ENCODE data around the gene BRD1.

BRD1 gene

GRCh38 chr22:49774499-49775151, 53.0 kb downstream of the BRD1 start:
- in situ Hi-C loops (cut with HindIII; ENCODE audit: low sequenced_read_pairs) = no loop called here
- no peak for TF ChIP-seq CTCF (IDR thresholded peaks at IDR 0.05; ENCODE audit: low read depth, low read length)
- no peak overlapping the region for H3K4me3 ChIP-seq (ENCODE audit: low read depth, low read length)
- DNase-seq (ENCODE audit: low read depth, low spot score) = no peak

- no peak for DNase-seq (ENCODE audit: low read depth, low spot score)
Measured at GRCh38 chr22:49774046-49774445, 53.6 kb downstream of the BRD1 start.

GRCh38 chr22:49773531-49773930, 54.1 kb downstream of the BRD1 start:
- in situ Hi-C loops (cut with HindIII; ENCODE audit: low sequenced_read_pairs) = no loop called here
- no peak for TF ChIP-seq CTCF (IDR thresholded peaks at IDR 0.05; ENCODE audit: low read depth, low read length)
- H3K4me3 ChIP-seq (ENCODE audit: low read depth, low read length) = no peak overlapping the region
- no peak for DNase-seq (ENCODE audit: low read depth, low spot score)

More at GRCh38 chr22:49774046-49774445, 53.6 kb downstream of the BRD1 start:
- in situ Hi-C loops (cut with HindIII; ENCODE audit: low sequenced_read_pairs) = no loop called here
- no peak overlapping the region for H3K4me3 ChIP-seq (ENCODE audit: low read depth, low read length)
- TF ChIP-seq CTCF (IDR thresholded peaks at IDR 0.05; ENCODE audit: low read depth, low read length) = no peak

- TF ChIP-seq CTCF (IDR thresholded peaks at IDR 0.05; ENCODE audit: low read depth, low read length) = no peak
- H3K4me3 ChIP-seq (ENCODE audit: low read depth, low read length) = no peak overlapping the region
- in situ Hi-C loops (cut with HindIII; ENCODE audit: low sequenced_read_pairs) = no loop called here
- no peak for DNase-seq (ENCODE audit: low read depth, low spot score)
Measured at GRCh38 chr22:49772692-49773091, 55.0 kb downstream of the BRD1 start.

- no peak for DNase-seq (ENCODE audit: low read depth, low spot score)
- in situ Hi-C loops (cut with HindIII; ENCODE audit: low sequenced_read_pairs) = no loop called here
- no peak for TF ChIP-seq CTCF (IDR thresholded peaks at IDR 0.05; ENCODE audit: low read depth, low read length)
- no peak overlapping the region for H3K4me3 ChIP-seq (ENCODE audit: low read depth, low read length)
Measured at GRCh38 chr22:49771266-49772065, 56.2 kb downstream of the BRD1 start.

GRCh38 chr22:49770547-49771265, 57.0 kb downstream of the BRD1 start:
- in situ Hi-C loops (cut with HindIII; ENCODE audit: low sequenced_read_pairs) = no loop called here
- H3K4me3 ChIP-seq (ENCODE audit: low read depth, low read length) = no peak overlapping the region
- no peak for TF ChIP-seq CTCF (IDR thresholded peaks at IDR 0.05; ENCODE audit: low read depth, low read length)
- no peak for DNase-seq (ENCODE audit: low read depth, low spot score)
